Measurements from ENCODE around the gene ARMC2. TPM values are rescaled to one million over a fixed set of nuclear protein-coding genes. Genes with fewer than 3 reads are reported as not detected.

The ARMC2 gene
- total RNA-seq, 4 donors from 2014 or later, result 2.2 to 15.3 (median 7.8) TPM

GRCh38 chr6:109023356-109023925 lies 175.2 kb downstream of the ARMC2 start:
- no peak for DNase-seq (ENCODE audit: low spot score)
- TF ChIP-seq CTCF (IDR thresholded peaks at IDR 0.05), result no peak
- no peak for ATAC-seq (ENCODE audit: low FRiP score)

Small RNAs within 50 kb of the gene (small RNA-seq; reads per million reads assigned to genes)
- gene AL445189.2 (not detected), gene Z95118.1 (not detected)

Other genes with a start within 250 kb of the ARMC2 start
- 100 to 1,000 TPM in 1 of 4 donors, 10 to 100 TPM in 3; 54.2 to 117 (median 90.5) TPM for gene SESN1, start 246.4 kb downstream of the ARMC2 start, total RNA-seq
- 10 to 100 TPM in 3 of 4 donors, 1 to 10 TPM in 1; 7.8 to 25.6 (median 19.6) TPM for gene CEP57L1, start 247.1 kb downstream of the ARMC2 start, total RNA-seq

All from omental fat pad (tissue), 4 donors.